SIG-M5 (cell line): ENCODE measurements around the gene BMAL1.
"Not testable (repeated sequence)": the region's sequence is repeated elsewhere in the genome, so short reads cannot be mapped to it uniquely, and the experiment has no call there.

Experiments
- DNase-seq: peaks from one replicate; lab custom pipeline; 2025; lab: John Stamatoyannopoulos, UW

BMAL1 gene

GRCh38 chr11:13277768-13278608 is at the start of gene BMAL1:
TSS of gene BMAL1 (plus strand) at chr11:13277790. CDS start at chr11:13354309, 76,519 bp downstream.
- no peak for DNase-seq

GRCh38 chr11:13228572-13228971 is 49.0 kb upstream of the BMAL1 start:
- no peak for DNase-seq

- no peak for DNase-seq
Observed at GRCh38 chr11:13229136-13229535, 48.5 kb upstream of the BMAL1 start.

- no peak for DNase-seq
Observed at GRCh38 chr11:13229711-13230318, 47.8 kb upstream of the BMAL1 start.

GRCh38 chr11:13233173-13233745 is 44.3 kb upstream of the BMAL1 start:
- no peak for DNase-seq

- DNase-seq, result no peak
Observed at GRCh38 chr11:13235895-13236294, 41.7 kb upstream of the BMAL1 start.

- no peak for DNase-seq
Observed at GRCh38 chr11:13236626-13237025, 41.0 kb upstream of the BMAL1 start.

- DNase-seq, result no peak
Observed at GRCh38 chr11:13237761-13238160, 39.8 kb upstream of the BMAL1 start.

- no peak for DNase-seq
Observed at GRCh38 chr11:13238879-13239514, 38.6 kb upstream of the BMAL1 start.

GRCh38 chr11:13242564-13242963 is 35.0 kb upstream of the BMAL1 start:
- no peak for DNase-seq

GRCh38 chr11:13247606-13248296 is 29.8 kb upstream of the BMAL1 start:
- DNase-seq, result no peak

GRCh38 chr11:13249177-13249576 is 28.4 kb upstream of the BMAL1 start:
- DNase-seq, result no peak

GRCh38 chr11:13249992-13250391 is 27.6 kb upstream of the BMAL1 start:
- DNase-seq, result no peak

- DNase-seq, result no peak
Observed at GRCh38 chr11:13251966-13252365, 25.6 kb upstream of the BMAL1 start.

GRCh38 chr11:13252438-13252837 is 25.2 kb upstream of the BMAL1 start:
- DNase-seq, result no peak

- DNase-seq, result no peak
Observed at GRCh38 chr11:13256216-13256615, 21.4 kb upstream of the BMAL1 start.

GRCh38 chr11:13258061-13258460 is 19.5 kb upstream of the BMAL1 start:
- not testable (repeated sequence) for DNase-seq

GRCh38 chr11:13258855-13259254 is 18.7 kb upstream of the BMAL1 start:
- no peak for DNase-seq

GRCh38 chr11:13259374-13259773 is 18.2 kb upstream of the BMAL1 start:
- no peak for DNase-seq

- DNase-seq, result no peak
Observed at GRCh38 chr11:13260201-13260962, 17.2 kb upstream of the BMAL1 start.

GRCh38 chr11:13260963-13261588 is 16.5 kb upstream of the BMAL1 start:
- no peak for DNase-seq
